HCT116 (cell line): ENCODE measurements around the gene CHRNA5. TPM values are rescaled to one million over a fixed set of nuclear protein-coding genes. Genes with fewer than 3 reads are reported as not detected.

Experiments
- ATAC-seq: fragments of 200-7000 bp; cut with Tn5 transposase; 2 replicates; pipeline ENCODE4 v1.9.1; 2020; ENCODE audit warnings: mild to moderate bottlenecking, moderate library complexity
- BruUV-seq: library from RNA; stranded (reverse); fragments of 400-500 nt; replicated peaks from 2 replicates; lab custom pipeline; 2021; lab: Mats Ljungman, UMichigan
- CTCF ChIA-PET: fragments of 300-600 bp; sonication (Branson Sonifier 250); formaldehyde crosslinking; loops from one replicate; lab custom pipeline; 2021; ENCODE audit warnings: antibody characterized with exemption; lab: Charles Lee
- POLR2A ChIA-PET: fragments of 300-600, 350-600 bp; sonication (Branson Sonifier 250); formaldehyde crosslinking; loops from one replicate; lab custom pipeline; 2021; ENCODE audit warnings: antibody characterized with exemption; lab: Charles Lee
- RAD21 ChIA-PET, 2 experiments: fragments of 300-600 bp; sonication (Branson Sonifier 250); formaldehyde crosslinking; loops; one replicate each; lab custom pipeline; 2023; ENCODE audit warnings: low total read pairs in 2 of 2; ENCODE audit not compliant: uncharacterized antibody in 2 of 2, unreplicated experiment in 2 of 2, low non-redundant PET in 1 of 2; lab: Charles Lee
- DNase-seq: peaks from one replicate; pipeline ENCODE4 v3.0.0-alpha.2; 2010; ENCODE audit warnings: low read depth, low spot score
- H2AFZ ChIP-seq: fragments of 200-600 bp; shearing (Covaris generic), sonication (generic); 2 replicates; pipeline ENCODE4 v1.6.1; 2017; ENCODE audit warnings: low read depth, mixed run types, mixed read lengths, antibody characterized with exemption, low read length; ENCODE audit not compliant: poor library complexity, severe bottlenecking
- H3K27ac ChIP-seq: 2 replicates; pipeline ENCODE4 v1.5.1; 2012; ENCODE audit warnings: low read depth, low read length
- H3K27me3 ChIP-seq: fragments of 200-600 bp; sonication (generic); 2 replicates; pipeline ENCODE4 v1.6.1; 2016; ENCODE audit warnings: mixed run types, low read length, mixed read lengths; ENCODE audit not compliant: insufficient read depth
- H3K36me3 ChIP-seq, 2 experiments: fragments of 200-500 bp in 1 of 2; fragments of 200-600 bp in 1 of 2; sonication (Bioruptor generic) in 1 of 2; sonication (generic) in 1 of 2; 2 replicates each; pipeline versions ENCODE4 v1.5.1 to v1.6.1; 2014 to 2016; ENCODE audit warnings: low read length in 2 of 2, inconsistent platforms in 1 of 2, mixed read lengths in 1 of 2, mixed run types in 1 of 2; ENCODE audit not compliant: insufficient read depth in 2 of 2, control insufficient read depth in 1 of 2
- H3K4me1 ChIP-seq, 2 experiments: fragments of 200-600 bp in 1 of 2; sonication (generic) in 1 of 2; 2 replicates each; pipeline versions ENCODE4 v1.5.1 to v1.6.1; 2012 to 2017; ENCODE audit warnings: low read length in 2 of 2, inconsistent platforms in 1 of 2, mild to moderate bottlenecking in 1 of 2, mixed read lengths in 1 of 2, mixed run types in 1 of 2, moderate library complexity in 1 of 2; ENCODE audit not compliant: insufficient read depth in 2 of 2, control insufficient read depth in 1 of 2
- H3K4me2 ChIP-seq: fragments of 200-600 bp; sonication (generic); 2 replicates; pipeline ENCODE4 v1.6.1; 2017; ENCODE audit warnings: mixed run types, low read length, mixed read lengths
- H3K4me3 ChIP-seq, 2 experiments: fragments of 200-600 bp in 1 of 2; sonication (generic) in 1 of 2; replicated peaks in 1 of 2; 2 replicates each; pipeline ENCODE4 v1.5.1; 2011 to 2016; ENCODE audit warnings: low read length in 2 of 2, control low read depth in 1 of 2, low read depth in 1 of 2, mild to moderate bottlenecking in 1 of 2, mixed read lengths in 1 of 2, mixed run types in 1 of 2
- H3K79me2 ChIP-seq: fragments of 200-600 bp; sonication (generic); 2 replicates; pipeline ENCODE4 v1.6.1; 2017; ENCODE audit warnings: mild to moderate bottlenecking, mixed run types, low read length, moderate library complexity, mixed read lengths; ENCODE audit not compliant: insufficient read depth
- H3K9ac ChIP-seq: fragments of 200-600 bp; sonication (generic); 2 replicates; pipeline ENCODE4 v1.6.1; 2016; ENCODE audit warnings: low read length, mixed read lengths
- H3K9me2 ChIP-seq: fragments of 200-600 bp; sonication (generic), shearing (Covaris generic); 2 replicates; pipeline ENCODE4 v1.6.1; 2017; ENCODE audit warnings: mixed run types, mild to moderate bottlenecking, moderate library complexity; ENCODE audit not compliant: insufficient read depth
- H3K9me3 ChIP-seq, 2 experiments: fragments of 200-500 bp in 1 of 2; fragments of 200-600 bp in 1 of 2; sonication (Bioruptor generic) in 1 of 2; sonication (generic) in 1 of 2; 2 replicates each; pipeline ENCODE4 v1.6.1; 2014 to 2017; ENCODE audit warnings: low read length in 2 of 2, mixed read lengths in 2 of 2, inconsistent platforms in 1 of 2, low read depth in 1 of 2, mild to moderate bottlenecking in 1 of 2, mixed run types in 1 of 2, moderate library complexity in 1 of 2; ENCODE audit not compliant: control insufficient read depth in 1 of 2, insufficient read depth in 1 of 2
- H4K20me1 ChIP-seq: fragments of 200-600 bp; sonication (generic), shearing (Covaris generic); 2 replicates; pipeline ENCODE4 v1.6.1; 2017; ENCODE audit warnings: mixed run types, mild to moderate bottlenecking, moderate library complexity; ENCODE audit not compliant: insufficient read depth
- EZH2 ChIP-seq: fragments of 200-600 bp; sonication (generic); IDR thresholded peaks from 2 replicates; pipeline ENCODE4 v1.6.1; 2017; ENCODE audit warnings: antibody characterized with exemption, mixed run types
- EZH2phosphoT487 ChIP-seq: fragments of 200-600 bp; IDR thresholded peaks from 2 replicates; pipeline ENCODE4 v1.6.1; 2018; ENCODE audit warnings: antibody characterized with exemption, borderline replicate concordance
- FOSL1 ChIP-seq: IDR thresholded peaks from 2 replicates; pipeline ENCODE4 v1.6.1; 2012; ENCODE audit warnings: low read depth
- JUND ChIP-seq: IDR thresholded peaks from 2 replicates; pipeline ENCODE4 v1.6.1; 2012
- RAD21 ChIP-seq: IDR thresholded peaks from 2 replicates; pipeline ENCODE4 v1.6.1; 2012; ENCODE audit warnings: low read depth, mild to moderate bottlenecking
- SIN3A ChIP-seq: IDR thresholded peaks from 2 replicates; pipeline ENCODE4 v1.6.1; 2012; ENCODE audit warnings: low read depth
- SP1 ChIP-seq: IDR thresholded peaks from 2 replicates; pipeline ENCODE4 v1.6.1; 2012; ENCODE audit warnings: low read depth
- TCF7L2 ChIP-seq: IDR thresholded peaks from 2 replicates; pipeline ENCODE4 v1.7.0; 2011; ENCODE audit warnings: borderline replicate concordance, inconsistent platforms; ENCODE audit not compliant: insufficient read depth, insufficient read length; ENCODE audit errors: extremely low read depth
- ZFX ChIP-seq: fragments of 450-650 bp; IDR thresholded peaks from 2 replicates; pipeline ENCODE4 v1.6.1; 2017
- ZNF274 ChIP-seq: fragments of 200-500 bp; sonication (Bioruptor generic); IDR thresholded peaks from 2 replicates; pipeline ENCODE4 v1.6.1; 2014; ENCODE audit warnings: mild to moderate bottlenecking, low read depth, low read length, inconsistent platforms
- intact Hi-C: fragments of 100-400 bp; cut with micrococcal nuclease; formaldehyde crosslinking; loops from 2 replicates; pipeline ENCODE4 v1.10.0; 2022
- total RNA-seq: library from RNA; stranded (reverse); gene quantifications from one replicate; pipeline ENCODE4 v1.2.1, GENCODE V29; 2021; ENCODE audit not compliant: unreplicated experiment
- TF ChIP-seq, protein P1 (sequence below): IDR thresholded peaks from 2 replicates; pipeline ENCODE4 v1.6.1; 2012

The CHRNA5 gene
- total RNA-seq, 1 experiment from 2014 or later: 25.2 TPM

DNA sequence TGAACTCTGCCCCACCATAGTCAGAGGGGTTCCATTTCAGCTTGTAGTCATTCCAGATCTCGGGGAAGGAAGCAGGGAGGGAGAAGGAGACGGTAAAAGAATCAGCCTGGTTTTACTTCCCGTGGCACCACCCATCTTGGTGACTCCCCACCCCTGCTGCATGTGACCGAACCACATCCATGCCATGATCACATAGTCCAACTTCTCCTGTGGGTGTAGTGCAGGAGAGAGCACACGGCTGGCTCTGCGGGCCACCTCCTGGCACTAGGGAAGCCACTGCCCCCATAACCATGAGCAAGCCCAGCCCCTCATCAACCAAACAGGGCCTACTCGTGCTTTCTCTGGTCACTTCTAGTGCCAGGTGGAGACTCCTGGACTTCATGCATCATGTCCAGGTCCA is 51.8 kb downstream of the CHRNA5 start (continued):
- TF ChIP-seq EZH2phosphoT487 (no peak), EZH2 (no peak), ZNF274 (no peak), FOSL1 (no peak), SIN3A (no peak)

DNA sequence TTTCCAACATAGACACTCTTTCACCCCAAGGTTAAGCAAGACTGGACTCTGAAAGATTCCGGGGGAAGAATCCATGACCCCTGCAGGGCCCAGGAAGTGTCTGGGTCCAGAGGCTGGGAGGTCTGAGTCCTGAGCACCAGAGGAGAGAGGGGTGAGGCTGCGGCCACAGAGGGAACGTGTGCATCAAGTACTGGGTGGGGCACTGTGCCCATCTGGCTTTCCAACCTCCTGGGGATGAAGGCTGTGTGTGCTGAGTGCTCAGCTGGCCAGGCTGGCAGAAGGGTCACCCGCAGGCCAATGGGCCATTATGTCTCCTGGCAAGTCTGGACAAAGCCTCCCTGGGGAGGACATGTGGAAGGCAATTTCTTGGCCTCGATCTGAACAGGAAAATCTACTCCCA is 52.2 kb downstream of the CHRNA5 start:
- Histone ChIP-seq H3K27me3 (no peaks in the 10 kb centered on the region), H3K9me2 (no peaks in the 10 kb centered on the region), H3K4me1 (peaks cover 0 to 4% of the 10 kb centered on the region in 2 experiments; a peak in 1 of 4 replicates), H3K27ac (no peak overlapping the region), H3K9me3 (no peaks in the 10 kb centered on the region), H3K4me3 (no peak overlapping the region), H2AFZ (no peak overlapping the region), H3K36me3 (no peaks in the 10 kb centered on the region), H3K4me2 (no peak overlapping the region), H3K9ac (no peak overlapping the region), H4K20me1 (no peaks in the 10 kb centered on the region), H3K79me2 (no peaks in the 10 kb centered on the region)
- ATAC-seq: no peak
- BruUV-seq: no TSS peak
- no peak for DNase-seq
- ChIA-PET RAD21 (no interaction called here), POLR2A (no interaction called here), CTCF (no interaction called here)
- TF ChIP-seq, protein P1, sequence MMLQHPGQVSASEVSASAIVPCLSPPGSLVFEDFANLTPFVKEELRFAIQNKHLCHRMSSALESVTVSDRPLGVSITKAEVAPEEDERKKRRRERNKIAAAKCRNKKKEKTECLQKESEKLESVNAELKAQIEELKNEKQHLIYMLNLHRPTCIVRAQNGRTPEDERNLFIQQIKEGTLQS: no peak
- TF ChIP-seq RAD21: no peak
- no peak for TF ChIP-seq ZFX
- no peak for TF ChIP-seq SP1
- no peak for TF ChIP-seq TCF7L2
- no peak for TF ChIP-seq ZNF274
- no peak for TF ChIP-seq JUND
- intact Hi-C loops: no loop called here
